ENCODE data around the gene ITGA11.

- TF ChIP-seq, protein P1, sequence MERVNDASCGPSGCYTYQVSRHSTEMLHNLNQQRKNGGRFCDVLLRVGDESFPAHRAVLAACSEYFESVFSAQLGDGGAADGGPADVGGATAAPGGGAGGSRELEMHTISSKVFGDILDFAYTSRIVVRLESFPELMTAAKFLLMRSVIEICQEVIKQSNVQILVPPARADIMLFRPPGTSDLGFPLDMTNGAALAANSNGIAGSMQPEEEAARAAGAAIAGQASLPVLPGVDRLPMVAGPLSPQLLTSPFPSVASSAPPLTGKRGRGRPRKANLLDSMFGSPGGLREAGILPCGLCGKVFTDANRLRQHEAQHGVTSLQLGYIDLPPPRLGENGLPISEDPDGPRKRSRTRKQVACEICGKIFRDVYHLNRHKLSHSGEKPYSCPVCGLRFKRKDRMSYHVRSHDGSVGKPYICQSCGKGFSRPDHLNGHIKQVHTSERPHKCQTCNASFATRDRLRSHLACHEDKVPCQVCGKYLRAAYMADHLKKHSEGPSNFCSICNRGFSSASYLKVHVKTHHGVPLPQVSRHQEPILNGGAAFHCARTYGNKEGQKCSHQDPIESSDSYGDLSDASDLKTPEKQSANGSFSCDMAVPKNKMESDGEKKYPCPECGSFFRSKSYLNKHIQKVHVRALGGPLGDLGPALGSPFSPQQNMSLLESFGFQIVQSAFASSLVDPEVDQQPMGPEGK (CRISPR knock-in tag; IDR thresholded peaks at IDR 0.05; ENCODE audit: borderline replicate concordance), result no peak
- TF ChIP-seq, protein P2, sequence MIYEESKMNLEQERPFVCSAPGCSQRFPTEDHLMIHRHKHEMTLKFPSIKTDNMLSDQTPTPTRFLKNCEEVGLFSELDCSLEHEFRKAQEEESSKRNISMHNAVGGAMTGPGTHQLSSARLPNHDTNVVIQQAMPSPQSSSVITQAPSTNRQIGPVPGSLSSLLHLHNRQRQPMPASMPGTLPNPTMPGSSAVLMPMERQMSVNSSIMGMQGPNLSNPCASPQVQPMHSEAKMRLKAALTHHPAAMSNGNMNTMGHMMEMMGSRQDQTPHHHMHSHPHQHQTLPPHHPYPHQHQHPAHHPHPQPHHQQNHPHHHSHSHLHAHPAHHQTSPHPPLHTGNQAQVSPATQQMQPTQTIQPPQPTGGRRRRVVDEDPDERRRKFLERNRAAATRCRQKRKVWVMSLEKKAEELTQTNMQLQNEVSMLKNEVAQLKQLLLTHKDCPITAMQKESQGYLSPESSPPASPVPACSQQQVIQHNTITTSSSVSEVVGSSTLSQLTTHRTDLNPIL (CRISPR knock-in tag; IDR thresholded peaks at IDR 0.05; ENCODE audit: low read depth), result no peak
- TF ChIP-seq CSRNP3 (CRISPR knock-in tag; IDR thresholded peaks at IDR 0.05) (no peak), ZNF70 (CRISPR knock-in tag; IDR thresholded peaks at IDR 0.05) (no peak), BACH2 (CRISPR knock-in tag; IDR thresholded peaks at IDR 0.05; ENCODE audit: borderline replicate concordance) (no peak), ISL1 (CRISPR knock-in tag; IDR thresholded peaks at IDR 0.05) (no peak)
These were observed 16.2 kb upstream of the ITGA11 start for GRCh38 chr15:68447976-68448755.

Data from SK-N-SH treated with all-trans-retinoic acid at 6 μM for 48 hours (cell line).